Fibroblast of villous mesenchyme (primary cell): ENCODE results near the gene SEC14L2. TPM values are rescaled to one million over a fixed set of nuclear protein-coding genes. Genes with fewer than 3 reads are reported as not detected.
"Not testable (repeated sequence)": the region's sequence is repeated elsewhere in the genome, so short reads cannot be mapped to it uniquely, and the experiment has no call there.

ENCODE experiments used
- DNase-seq: peaks from one replicate; pipeline ENCODE4 v3.0.0-alpha.2; 2010; ENCODE audit warnings: low read depth
- H3K4me3 ChIP-seq: 2 replicates; pipeline ENCODE4 v1.5.1; 2011; ENCODE audit warnings: low read depth, mild to moderate bottlenecking, low read length
- total RNA-seq: library from RNA; depleted of rRNA; stranded (reverse); fragments of >200 nt; gene quantifications from 2 replicates; pipeline ENCODE4 v1.2.3, GENCODE V29; 2012
- TF ChIP-seq, protein P1 (sequence below): IDR thresholded peaks from 2 replicates; pipeline ENCODE4 v1.5.1; 2012; ENCODE audit warnings: low read depth, mild to moderate bottlenecking, low read length; ENCODE audit not compliant: insufficient read depth

SEC14L2 gene
- total RNA-seq, 1 donor: 9.5 TPM

DNA sequence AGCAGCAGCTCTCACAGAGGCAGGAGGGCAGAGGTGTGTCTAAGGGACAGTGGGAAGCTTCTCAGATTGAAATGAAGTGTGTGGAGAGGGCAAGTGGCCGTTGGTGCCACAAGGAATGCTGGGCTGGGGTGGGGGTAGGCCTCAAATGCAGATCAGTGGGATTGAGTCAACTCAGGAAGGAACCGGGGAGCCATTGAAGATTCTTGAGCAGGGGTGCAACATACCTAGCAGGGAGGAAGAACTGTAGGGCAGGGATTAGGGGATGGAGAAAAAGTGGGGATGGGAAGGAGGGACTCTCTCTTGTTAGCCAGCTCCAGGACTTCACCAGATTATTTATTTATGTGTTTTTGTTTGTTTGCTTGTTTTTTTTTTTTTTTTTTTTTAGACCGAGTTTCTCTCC, 2.9 kb upstream of the SEC14L2 start:
- H3K4me3 ChIP-seq: no peak overlapping the region
- no peak for DNase-seq
- TF ChIP-seq, protein P1, sequence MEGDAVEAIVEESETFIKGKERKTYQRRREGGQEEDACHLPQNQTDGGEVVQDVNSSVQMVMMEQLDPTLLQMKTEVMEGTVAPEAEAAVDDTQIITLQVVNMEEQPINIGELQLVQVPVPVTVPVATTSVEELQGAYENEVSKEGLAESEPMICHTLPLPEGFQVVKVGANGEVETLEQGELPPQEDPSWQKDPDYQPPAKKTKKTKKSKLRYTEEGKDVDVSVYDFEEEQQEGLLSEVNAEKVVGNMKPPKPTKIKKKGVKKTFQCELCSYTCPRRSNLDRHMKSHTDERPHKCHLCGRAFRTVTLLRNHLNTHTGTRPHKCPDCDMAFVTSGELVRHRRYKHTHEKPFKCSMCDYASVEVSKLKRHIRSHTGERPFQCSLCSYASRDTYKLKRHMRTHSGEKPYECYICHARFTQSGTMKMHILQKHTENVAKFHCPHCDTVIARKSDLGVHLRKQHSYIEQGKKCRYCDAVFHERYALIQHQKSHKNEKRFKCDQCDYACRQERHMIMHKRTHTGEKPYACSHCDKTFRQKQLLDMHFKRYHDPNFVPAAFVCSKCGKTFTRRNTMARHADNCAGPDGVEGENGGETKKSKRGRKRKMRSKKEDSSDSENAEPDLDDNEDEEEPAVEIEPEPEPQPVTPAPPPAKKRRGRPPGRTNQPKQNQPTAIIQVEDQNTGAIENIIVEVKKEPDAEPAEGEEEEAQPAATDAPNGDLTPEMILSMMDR: no peak

DNA sequence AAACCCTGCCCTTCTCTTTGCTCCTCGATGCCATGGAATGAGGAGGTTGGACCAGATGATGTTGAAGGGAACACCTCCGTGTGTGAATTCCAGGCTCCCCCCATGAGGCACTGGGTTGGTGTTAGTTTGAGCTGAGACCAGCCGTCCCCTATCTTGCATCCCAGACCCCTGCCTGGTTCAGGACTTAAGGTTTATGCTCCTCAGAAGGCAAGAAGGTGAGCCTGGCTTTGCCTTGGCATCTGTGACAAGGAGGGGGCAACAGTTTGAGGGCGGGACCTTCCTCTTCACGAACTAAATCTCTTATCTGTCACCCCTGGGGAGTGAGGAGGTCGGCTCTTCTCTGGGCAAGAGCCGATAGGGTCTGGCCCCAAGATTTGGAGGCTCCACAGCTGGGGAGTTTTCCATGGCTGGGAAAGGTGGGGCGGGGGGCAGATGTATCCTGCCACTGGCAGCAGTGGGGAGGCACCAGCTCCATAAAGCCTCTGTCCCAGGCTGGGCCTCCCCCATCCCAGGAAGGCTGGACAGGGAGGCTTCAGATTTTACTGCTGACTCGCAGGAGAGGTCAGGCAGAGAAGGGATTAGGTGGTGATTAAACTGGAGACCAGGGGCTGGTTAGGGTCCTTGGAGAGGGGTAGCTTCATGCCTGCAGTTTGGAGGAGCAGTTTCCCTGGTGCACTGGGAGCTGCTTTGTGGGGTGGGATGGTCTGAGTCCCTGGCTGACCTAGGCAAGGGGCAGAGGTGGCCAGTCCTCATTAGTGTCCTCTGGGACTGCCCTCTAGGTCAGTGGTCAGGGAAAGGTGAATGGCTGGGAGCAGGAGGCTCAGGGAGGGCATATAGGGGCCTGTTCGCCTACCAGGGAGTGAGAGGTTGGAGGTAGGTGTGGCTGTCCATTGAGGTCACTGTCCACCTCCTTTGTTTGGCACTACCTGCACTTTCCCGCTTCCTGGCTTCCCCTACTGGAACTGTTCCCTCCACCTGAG, 1.1 kb downstream of the SEC14L2 start:
- TF ChIP-seq, protein P1: no peak
- H3K4me3 ChIP-seq: peak overlapping the region; percentile 85
- DNase-seq: no peak

DNA sequence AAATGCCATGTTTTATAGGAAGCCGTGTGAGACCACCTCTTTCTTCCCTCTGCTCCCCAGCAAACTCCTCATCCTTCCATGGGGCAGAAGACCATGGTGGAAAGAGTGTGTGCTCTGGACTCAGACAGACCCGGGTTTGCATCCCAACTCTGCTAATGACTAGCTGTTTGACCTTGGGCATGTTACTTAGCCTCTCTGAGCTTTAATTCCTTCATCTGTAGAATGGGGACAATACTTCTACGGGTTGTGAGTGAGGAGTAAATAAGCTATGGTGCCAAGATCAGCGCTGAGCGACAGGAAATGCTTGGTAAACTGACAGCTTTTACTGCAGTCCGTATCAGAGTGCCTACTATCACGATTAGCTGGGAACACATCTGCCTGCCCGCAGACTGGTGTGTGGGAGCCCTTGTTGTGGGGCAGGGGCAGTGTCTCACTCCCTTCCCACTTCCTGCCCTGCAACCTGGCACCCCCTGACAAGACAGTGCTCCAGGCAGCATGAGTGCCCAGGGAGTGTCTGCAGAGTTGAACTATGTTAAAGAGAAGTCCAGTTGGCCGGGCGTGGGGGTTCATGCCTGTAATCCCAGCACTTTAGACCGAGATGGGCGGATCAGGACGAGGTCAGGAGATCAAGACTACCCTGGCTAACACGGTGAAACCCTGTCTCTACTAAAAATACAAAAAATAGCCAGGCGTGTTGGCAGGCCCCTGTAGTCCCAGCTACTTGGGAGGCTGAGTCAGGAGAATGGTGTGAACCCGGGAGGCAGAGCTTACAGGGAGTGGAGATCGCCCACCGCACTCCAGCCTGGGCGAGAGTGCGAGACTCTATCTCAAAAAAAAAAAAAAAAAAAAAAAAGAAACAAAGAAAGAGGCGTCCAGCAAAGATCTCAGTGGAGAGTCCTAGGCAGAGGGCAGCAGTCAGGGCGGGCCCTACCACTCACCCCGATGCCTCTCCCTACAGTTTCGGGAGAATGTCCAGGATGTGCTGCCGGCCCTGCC, 2.2 kb downstream of the SEC14L2 start:
- no peak for DNase-seq
- peak overlapping the region; percentile 2 for H3K4me3 ChIP-seq
- TF ChIP-seq, protein P1: no peak

DNA sequence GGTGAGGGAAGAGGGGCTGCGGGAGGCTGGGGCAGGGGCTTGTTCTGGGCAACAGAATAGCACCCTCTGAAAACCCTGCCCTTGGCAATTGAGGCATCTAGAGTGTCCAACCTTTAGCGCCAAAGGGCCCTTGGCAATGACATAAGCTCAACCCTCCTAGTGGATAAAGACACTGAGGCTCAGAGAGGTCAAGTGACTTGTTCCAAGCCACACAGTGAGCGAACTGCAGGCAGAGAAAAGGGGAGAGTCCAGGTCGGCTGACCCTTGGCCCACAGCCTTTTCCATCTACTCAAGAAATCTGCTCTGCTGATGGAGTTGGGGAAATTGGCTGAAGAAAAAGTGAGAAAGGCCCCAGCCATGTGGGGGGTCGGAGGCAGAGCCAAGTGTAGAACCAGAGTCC, 2.9 kb downstream of the SEC14L2 start:
- no peak overlapping the region for H3K4me3 ChIP-seq
- no peak for DNase-seq
- TF ChIP-seq, protein P1: no peak

DNA sequence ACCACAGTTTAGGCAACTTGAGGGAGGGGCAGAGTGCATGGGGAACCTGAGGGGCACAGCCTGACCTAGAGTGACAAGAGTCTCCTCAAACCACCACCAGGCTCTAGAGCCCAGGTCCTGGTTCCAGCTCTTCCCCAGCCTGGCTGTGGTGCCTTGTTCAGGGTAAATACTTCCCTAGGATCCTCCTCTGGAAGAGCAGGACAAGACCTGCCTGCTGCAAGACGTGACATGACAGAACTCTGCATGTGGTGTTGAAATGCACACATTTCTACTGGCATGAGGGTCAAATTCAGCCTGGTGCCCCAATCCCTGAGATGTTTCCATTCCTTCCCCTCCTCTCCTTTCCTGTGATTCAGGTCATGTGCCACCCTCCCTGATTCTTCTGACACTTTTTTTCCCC, 3.3 kb downstream of the SEC14L2 start:
- DNase-seq: no peak
- TF ChIP-seq, protein P1: no peak
- no peak overlapping the region for H3K4me3 ChIP-seq

DNA sequence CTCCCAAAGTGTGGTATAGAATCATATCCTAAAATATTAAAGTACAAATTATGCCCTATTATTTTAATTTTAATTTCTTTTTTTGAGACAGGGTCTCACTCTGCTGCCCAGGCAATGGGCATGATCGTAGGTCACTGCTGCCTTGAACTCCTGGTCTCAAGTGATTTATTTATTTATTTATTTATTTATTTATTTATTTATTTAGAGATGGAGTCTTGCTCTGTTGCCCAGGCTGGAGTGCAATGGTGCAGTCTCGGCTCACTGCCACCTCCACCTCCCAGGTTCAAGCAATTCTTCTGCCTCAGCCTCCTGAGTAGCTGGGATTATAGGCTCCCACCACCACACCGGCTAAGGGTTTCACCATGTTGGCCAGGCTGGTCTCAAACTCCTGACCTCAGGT, 4.2 kb downstream of the SEC14L2 start:
- H3K4me3 ChIP-seq, DNase-seq: not testable (repeated sequence)
